Gastroesophageal sphincter (tissue), 4 donors: ENCODE results near the gene KLHDC8A. TPM values are rescaled to one million over a fixed set of nuclear protein-coding genes. Genes with fewer than 3 reads are reported as not detected.

ENCODE experiments used
- ATAC-seq: fragments of 150-250 bp; one replicate; pipeline ENCODE4 v1.9.1; 2016; ENCODE audit warnings: mild to moderate bottlenecking, moderate library complexity
- H3K27ac ChIP-seq, 4 donors: fragments of 200-600 bp; sonication (generic) in 3 of 4; 1 replicate in 3 of 4; 2 replicates in 1 of 4; pipeline ENCODE4 v1.5.1; 2016 to 2019
- H3K27me3 ChIP-seq: fragments of 200-600 bp; sonication (generic); one replicate; pipeline ENCODE4 v1.5.1; 2019
- H3K36me3 ChIP-seq, 2 donors: fragments of 200-600 bp; sonication (generic); one replicate each; pipeline ENCODE4 v1.5.1; 2019; ENCODE audit warnings: control low read depth in 1 of 2
- H3K4me1 ChIP-seq, 3 donors: fragments of 200-600 bp; sonication (generic); 1 replicate in 2 of 3; 2 replicates in 1 of 3; pipeline ENCODE4 v1.5.1; 2016 to 2019; ENCODE audit warnings: control low read depth in 2 of 3
- H3K4me3 ChIP-seq, 2 donors: fragments of 200-600 bp; sonication (generic); one replicate each; pipeline ENCODE4 v1.5.1; 2019; ENCODE audit warnings: mild to moderate bottlenecking in 1 of 2, moderate library complexity in 1 of 2
- H3K9me3 ChIP-seq, 3 donors: fragments of 200-600 bp; sonication (generic); one replicate each; pipeline ENCODE4 v1.5.1; 2017 to 2019; ENCODE audit warnings: control low read depth in 2 of 3
- CTCF ChIP-seq, 4 experiments: fragments of 200-600 bp in 2 of 4; fragments of 450-650 bp in 2 of 4; sonication (generic) in 1 of 4; IDR thresholded peaks; one replicate each; pipeline ENCODE4 v1.5.1; 2017 to 2019; ENCODE audit warnings: antibody characterized with exemption in 4 of 4, mild to moderate bottlenecking in 2 of 4, moderate library complexity in 2 of 4
- EP300 ChIP-seq: sonication (generic); formaldehyde crosslinking; IDR thresholded peaks from one replicate; pipeline ENCODE4 v1.6.1; 2017; ENCODE audit warnings: antibody characterized with exemption, mild to moderate bottlenecking
- POLR2A ChIP-seq, 2 donors: fragments of 450-650 bp; IDR thresholded peaks; one replicate each; pipeline ENCODE4 v1.6.1; 2017; ENCODE audit warnings: antibody characterized with exemption in 2 of 2, mild to moderate bottlenecking in 2 of 2, moderate library complexity in 1 of 2
- POLR2AphosphoS5 ChIP-seq: sonication (generic); formaldehyde crosslinking; IDR thresholded peaks from one replicate; pipeline ENCODE4 v1.6.1; 2017; ENCODE audit warnings: antibody characterized with exemption
- WGBS, 2 donors: methylation state at CpG; one replicate each; pipeline ENCODE4 v1.1.5; 2018; ENCODE audit warnings: low coverage in 1 of 2; 5-methylcytosine and 5-hydroxymethylcytosine counted together
- total RNA-seq, 4 donors: library from RNA; depleted of rRNA; stranded (reverse); fragments of >200 nt; gene quantifications; one replicate each; pipeline ENCODE4 v1.1.0, GENCODE V29; 2016

Gene KLHDC8A
- total RNA-seq, 4 donors from 2014 or later = 0.16 to 0.40 (median 0.31) TPM; not detected in 1

DNA sequence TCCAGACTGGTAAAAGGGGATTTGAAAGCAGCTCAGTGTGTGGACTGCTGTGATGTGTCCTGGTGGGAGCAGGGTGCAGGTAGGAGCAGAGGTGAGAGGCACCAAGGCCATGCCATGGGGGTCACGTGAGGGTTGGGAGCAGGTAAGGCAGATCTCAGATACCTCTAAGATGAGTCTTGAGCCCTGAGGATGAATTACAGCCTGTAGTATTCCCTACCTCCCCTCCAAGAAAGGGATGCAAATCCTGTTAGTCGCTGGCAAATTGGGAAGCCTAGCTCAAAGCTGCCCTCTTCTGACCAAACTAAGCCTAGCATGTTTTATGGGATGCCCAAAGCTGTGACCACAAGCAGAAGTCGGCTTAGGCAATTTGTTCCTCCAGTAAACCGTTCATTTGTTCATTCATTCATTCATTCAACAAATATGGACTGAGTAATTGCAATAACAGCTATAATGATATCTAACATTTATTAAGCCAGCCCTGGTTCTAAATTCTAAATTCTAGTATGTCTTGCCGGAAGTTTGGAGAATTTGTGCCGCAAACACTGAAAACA is 31.3 kb downstream of the KLHDC8A start:
- H3K9me3 ChIP-seq = no peaks in the 10 kb centered on the region
- TF ChIP-seq POLR2AphosphoS5 (no peak), CTCF (IDR thresholded peaks at IDR 0.05) (peak; percentile 61 to 86 (median 73))
- H3K27ac ChIP-seq = no peak overlapping the region
- peaks cover 0 to 24% (median 5%) of the 10 kb centered on the region in 3 donors for H3K4me1 ChIP-seq
- H3K27me3 ChIP-seq = peaks cover 25% of the 10 kb centered on the region
- no peak for ATAC-seq
- 38 to 83% methylated on average over 1 to 5 of the region's 6 CpGs for WGBS, 2 donors
- no peak overlapping the region for H3K4me3 ChIP-seq
- no peaks in the 10 kb centered on the region for H3K36me3 ChIP-seq

DNA sequence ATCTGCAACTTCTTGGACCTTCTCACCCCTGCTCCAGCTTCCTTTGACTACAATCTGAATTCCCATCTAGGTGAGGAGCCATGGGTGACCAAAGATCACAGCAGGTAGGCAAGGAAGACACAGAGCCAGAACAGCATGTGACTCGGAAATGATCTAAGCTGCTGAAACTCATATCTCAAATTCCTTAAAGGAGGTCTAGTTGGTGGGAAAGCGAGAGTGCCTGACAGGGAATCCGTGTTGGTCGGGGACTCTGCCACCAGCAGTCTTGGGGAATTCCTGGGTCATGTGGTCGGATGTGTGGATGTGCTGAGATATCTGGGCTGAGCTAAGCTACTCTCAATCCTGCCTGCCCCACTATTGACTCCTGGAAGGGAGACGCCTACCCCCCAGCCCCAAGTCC is 31.9 kb downstream of the KLHDC8A start:
- no peaks in the 10 kb centered on the region for H3K36me3 ChIP-seq
- ATAC-seq = no peak
- H3K9me3 ChIP-seq = no peaks in the 10 kb centered on the region
- TF ChIP-seq CTCF (IDR thresholded peaks at IDR 0.05) = no peak
- no peak for TF ChIP-seq EP300
- no peak for TF ChIP-seq POLR2A (IDR thresholded peaks at IDR 0.05)
- no peak for TF ChIP-seq POLR2AphosphoS5
- no peak overlapping the region for H3K4me3 ChIP-seq
- H3K27ac ChIP-seq = no peak overlapping the region
- WGBS, 2 donors = 20% methylated on average over 1 of the region's 6 CpGs; no CpG with 5 or more reads in 1 of the 2 donors
- H3K27me3 ChIP-seq = peaks cover 22% of the 10 kb centered on the region
- H3K4me1 ChIP-seq = peaks cover 0 to 30% (median 5%) of the 10 kb centered on the region in 3 donors

DNA sequence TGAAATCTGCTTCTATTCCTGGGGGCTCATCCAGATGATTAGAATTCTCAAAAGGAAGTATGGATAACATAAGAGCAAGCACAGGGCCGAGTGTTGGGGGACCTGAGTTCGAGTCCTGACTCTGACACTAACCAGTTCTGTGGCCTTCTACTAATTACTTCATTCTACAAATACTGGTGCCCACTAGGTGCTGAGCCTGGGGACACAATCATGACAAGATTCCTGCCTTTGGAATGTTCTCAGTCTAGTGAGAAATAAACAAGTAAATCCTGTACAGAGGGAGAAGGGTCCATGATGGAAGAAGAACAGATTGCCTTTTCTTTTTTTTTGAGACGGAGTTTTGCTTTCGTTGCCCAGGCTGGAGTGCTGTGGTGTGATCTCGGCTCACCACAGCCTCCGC is 32.9 kb downstream of the KLHDC8A start:
- Histone ChIP-seq H3K4me3 (no peak overlapping the region), H3K9me3 (no peaks in the 10 kb centered on the region), H3K36me3 (no peaks in the 10 kb centered on the region), H3K27me3 (peaks cover 20% of the 10 kb centered on the region), H3K4me1 (peaks cover 0 to 40% (median 5%) of the 10 kb centered on the region in 3 donors), H3K27ac (no peak overlapping the region)
- WGBS, 2 donors = 62 to 95% methylated on average over 2 to 5 of the region's 6 CpGs
- no peak for ATAC-seq
- no peak for TF ChIP-seq POLR2A (IDR thresholded peaks at IDR 0.05)
- no peak for TF ChIP-seq POLR2AphosphoS5
- no peak for TF ChIP-seq EP300

DNA sequence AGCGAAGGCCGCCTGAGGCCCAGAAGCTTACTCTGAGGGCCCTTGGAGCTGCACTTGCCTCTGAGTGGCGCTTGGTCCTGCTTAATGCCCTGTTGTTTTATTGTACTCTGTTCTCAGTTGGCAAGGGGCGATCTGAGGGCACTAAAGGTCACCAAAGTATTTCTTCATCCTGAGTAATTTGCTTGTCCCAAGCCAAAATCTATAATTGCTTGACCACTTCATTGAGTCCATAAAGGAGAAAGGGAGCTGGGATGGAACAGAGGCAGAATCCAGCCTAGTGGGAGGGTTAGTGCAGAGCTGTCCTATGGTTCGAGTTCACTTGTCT is 34.8 kb downstream of the KLHDC8A start:
- H3K4me3 ChIP-seq = peak overlapping the region in 1 of 2 donors; percentile 66
- no peaks in the 10 kb centered on the region for H3K36me3 ChIP-seq
- peaks cover 15% of the 10 kb centered on the region for H3K27me3 ChIP-seq
- 20 to 83% methylated on average over 1 of the region's 5 CpGs for WGBS, 2 donors
- H3K9me3 ChIP-seq = no peaks in the 10 kb centered on the region
- peaks cover 0 to 59% (median 5%) of the 10 kb centered on the region in 3 donors for H3K4me1 ChIP-seq
- TF ChIP-seq POLR2A (IDR thresholded peaks at IDR 0.05) (no peak), CTCF (IDR thresholded peaks at IDR 0.05) (no peak), POLR2AphosphoS5 (no peak), EP300 (no peak)
- H3K27ac ChIP-seq = peak overlapping the region in 2 of 4 donors; percentile 61 to 69
- no peak for ATAC-seq

DNA sequence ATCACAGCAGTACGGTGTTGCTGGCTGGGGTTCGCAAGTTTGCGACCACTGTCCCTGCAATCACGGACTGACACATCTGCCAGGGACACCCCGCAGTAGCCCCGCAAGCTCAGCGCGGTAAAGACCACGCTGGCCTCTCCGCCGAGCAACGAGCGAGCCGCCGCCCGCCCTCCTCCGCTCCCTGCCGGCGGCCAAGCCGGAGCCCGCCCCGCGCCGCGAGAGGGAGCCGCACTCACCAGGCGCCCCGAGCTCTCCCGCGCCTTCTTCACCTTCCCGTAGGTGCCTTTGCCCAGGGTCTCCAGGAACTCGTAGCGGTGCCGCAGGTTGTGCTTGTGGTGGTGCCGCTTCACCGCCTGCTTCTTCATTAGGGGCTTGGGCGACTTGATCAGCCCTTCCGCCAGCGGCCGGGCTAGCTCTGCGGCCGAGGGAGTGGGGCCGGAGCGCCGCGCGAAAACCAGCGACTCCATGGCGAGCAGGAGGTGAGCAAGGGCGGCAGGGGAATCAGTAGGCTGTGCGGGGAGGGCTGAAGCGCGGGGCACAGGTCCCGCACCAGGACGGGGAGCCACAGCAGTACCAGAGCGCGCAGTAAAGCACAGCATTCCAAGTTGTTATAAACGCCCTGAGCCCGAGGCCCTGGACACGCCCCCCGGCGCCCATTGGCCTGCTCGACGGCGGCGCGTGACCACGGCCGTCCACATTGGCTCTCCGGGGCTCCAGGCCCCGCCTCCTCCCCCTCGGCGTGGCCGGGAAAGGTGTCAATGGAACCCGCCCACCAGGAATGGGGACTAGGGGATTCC is 35.4 kb downstream of the KLHDC8A start, which contains the start of gene NUAK2:
TSS of gene NUAK2 (minus strand) at position 584 of the 797 bp plus-strand sequence. CDS start at position 467, 117 bp downstream.
- H3K4me1 ChIP-seq = peaks cover 0 to 62% (median 5%) of the 10 kb centered on the region in 3 donors
- H3K9me3 ChIP-seq = no peaks in the 10 kb centered on the region
- H3K27me3 ChIP-seq = peaks cover 9% of the 10 kb centered on the region
- no peaks in the 10 kb centered on the region for H3K36me3 ChIP-seq
- ATAC-seq = peak; percentile 91
- H3K27ac ChIP-seq = peak within 1 kb of the TSS in 3 of 4 donors; percentile 61 to 79 (median 69)
- 0% methylated on average over 3 to 17 of the region's 75 CpGs for WGBS, 2 donors
- peak in 3 of 4 experiments; percentile 26 to 53 (median 46) for TF ChIP-seq CTCF (IDR thresholded peaks at IDR 0.05)
- no peak for TF ChIP-seq EP300
- peak in 1 of 2 donors; percentile 42 for TF ChIP-seq POLR2A (IDR thresholded peaks at IDR 0.05)
- TF ChIP-seq POLR2AphosphoS5 = no peak
- H3K4me3 ChIP-seq = peak within 1 kb of the TSS; percentile 66 to 78
